ENCODE measurements around the gene CDH20. TPM values are rescaled to one million over a fixed set of nuclear protein-coding genes. Genes with fewer than 3 reads are reported as not detected.

The CDH20 gene
- total RNA-seq, 4 donors from 2014 or later = 5.9 TPM; not detected in 3

DNA sequence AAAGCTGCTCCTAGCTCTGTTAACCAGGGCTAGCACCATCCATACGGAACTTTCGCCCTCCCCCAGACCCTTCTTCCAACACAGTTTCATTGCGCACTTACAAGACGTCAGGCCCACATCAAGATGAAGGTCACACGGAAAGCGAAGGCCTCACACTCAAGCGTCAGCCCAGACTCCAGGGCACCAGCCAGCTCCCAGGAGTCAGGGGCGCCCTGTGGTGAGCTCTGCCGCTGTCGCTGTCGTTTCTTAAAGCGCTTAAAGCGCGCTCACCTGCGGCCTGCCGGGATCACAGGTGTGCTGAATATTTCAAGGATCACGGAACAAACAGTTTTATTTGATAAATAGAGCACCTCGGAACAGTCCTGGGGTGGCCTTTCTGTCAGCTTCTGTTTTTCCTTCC is 163.1 kb downstream of the CDH20 start:
- Histone ChIP-seq H3K4me1 (no peaks in the 10 kb centered on the region), H3K4me3 (no peak overlapping the region), H3K36me3 (no peaks in the 10 kb centered on the region), H3K27me3 (no peaks in the 10 kb centered on the region), H3K27ac (no peak overlapping the region), H3K9me3 (no peaks in the 10 kb centered on the region)
- intact Hi-C loops (cut with DNase I; ENCODE audit: low total_unique reads) = no loop called here
- TF ChIP-seq, protein P1, sequence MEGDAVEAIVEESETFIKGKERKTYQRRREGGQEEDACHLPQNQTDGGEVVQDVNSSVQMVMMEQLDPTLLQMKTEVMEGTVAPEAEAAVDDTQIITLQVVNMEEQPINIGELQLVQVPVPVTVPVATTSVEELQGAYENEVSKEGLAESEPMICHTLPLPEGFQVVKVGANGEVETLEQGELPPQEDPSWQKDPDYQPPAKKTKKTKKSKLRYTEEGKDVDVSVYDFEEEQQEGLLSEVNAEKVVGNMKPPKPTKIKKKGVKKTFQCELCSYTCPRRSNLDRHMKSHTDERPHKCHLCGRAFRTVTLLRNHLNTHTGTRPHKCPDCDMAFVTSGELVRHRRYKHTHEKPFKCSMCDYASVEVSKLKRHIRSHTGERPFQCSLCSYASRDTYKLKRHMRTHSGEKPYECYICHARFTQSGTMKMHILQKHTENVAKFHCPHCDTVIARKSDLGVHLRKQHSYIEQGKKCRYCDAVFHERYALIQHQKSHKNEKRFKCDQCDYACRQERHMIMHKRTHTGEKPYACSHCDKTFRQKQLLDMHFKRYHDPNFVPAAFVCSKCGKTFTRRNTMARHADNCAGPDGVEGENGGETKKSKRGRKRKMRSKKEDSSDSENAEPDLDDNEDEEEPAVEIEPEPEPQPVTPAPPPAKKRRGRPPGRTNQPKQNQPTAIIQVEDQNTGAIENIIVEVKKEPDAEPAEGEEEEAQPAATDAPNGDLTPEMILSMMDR (IDR thresholded peaks at IDR 0.05) = no peak
- TF ChIP-seq POLR2A (IDR thresholded peaks at IDR 0.05) = no peak
- DNase-seq = no peak

DNA sequence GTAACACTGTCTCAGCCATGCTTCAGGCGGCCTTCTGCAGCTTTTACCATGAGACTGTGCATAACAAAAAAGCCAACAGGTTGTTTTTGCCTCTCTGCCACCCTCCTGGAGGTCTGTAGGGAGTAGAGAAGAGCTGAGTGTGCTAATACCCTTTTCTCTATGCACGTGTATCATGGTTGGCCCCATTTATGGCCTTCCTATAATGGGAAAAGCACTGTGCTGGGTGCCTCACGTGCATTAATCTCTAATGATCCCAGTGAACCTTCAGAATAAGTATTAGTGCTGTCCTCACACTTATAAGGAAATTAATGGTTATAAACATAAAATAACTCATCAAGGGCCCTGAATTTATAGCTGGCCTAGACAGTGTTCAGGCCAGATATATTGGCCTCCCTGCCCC is 164.2 kb downstream of the CDH20 start:
- intact Hi-C loops (cut with DNase I; ENCODE audit: low total_unique reads) = no loop called here
- H3K4me1 ChIP-seq = no peaks in the 10 kb centered on the region
- TF ChIP-seq POLR2A (IDR thresholded peaks at IDR 0.05) = no peak
- TF ChIP-seq, protein P1 (IDR thresholded peaks at IDR 0.05) = no peak
- H3K9me3 ChIP-seq = no peaks in the 10 kb centered on the region
- no peaks in the 10 kb centered on the region for H3K27me3 ChIP-seq
- no peak for DNase-seq
- H3K27ac ChIP-seq = no peak overlapping the region
- no peak overlapping the region for H3K4me3 ChIP-seq
- H3K36me3 ChIP-seq = no peaks in the 10 kb centered on the region

DNA sequence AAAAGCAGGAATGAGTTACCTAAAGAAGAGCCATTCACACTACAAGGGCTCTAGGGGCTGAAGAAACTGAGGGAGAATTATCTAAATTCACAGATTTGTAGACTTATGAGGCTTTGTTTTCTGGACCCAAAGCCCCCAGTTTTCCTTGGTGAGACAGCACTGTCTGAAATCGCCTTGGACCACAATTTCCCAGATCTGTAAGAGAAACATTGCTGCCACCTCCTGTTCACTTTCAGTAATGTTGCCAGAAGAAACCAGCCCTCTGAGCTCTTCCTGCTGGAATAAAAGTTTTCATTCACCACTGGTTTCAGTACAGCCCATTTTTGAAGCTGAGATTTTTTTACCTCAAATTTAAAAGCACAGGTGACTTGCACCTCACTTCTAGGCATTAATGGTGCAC is 169.2 kb downstream of the CDH20 start:
- intact Hi-C loops (cut with DNase I; ENCODE audit: low total_unique reads) = no loop called here
- DNase-seq = peak; percentile 19 to 22
- no peaks in the 10 kb centered on the region for H3K27me3 ChIP-seq
- H3K4me3 ChIP-seq = no peak overlapping the region
- H3K9me3 ChIP-seq = no peaks in the 10 kb centered on the region
- H3K36me3 ChIP-seq = no peaks in the 10 kb centered on the region
- H3K27ac ChIP-seq = no peak overlapping the region
- TF ChIP-seq, protein P1 (IDR thresholded peaks at IDR 0.05) = peak; percentile 46 to 67 (median 63)
- no peak for TF ChIP-seq POLR2A (IDR thresholded peaks at IDR 0.05)
- no peaks in the 10 kb centered on the region for H3K4me1 ChIP-seq

DNA sequence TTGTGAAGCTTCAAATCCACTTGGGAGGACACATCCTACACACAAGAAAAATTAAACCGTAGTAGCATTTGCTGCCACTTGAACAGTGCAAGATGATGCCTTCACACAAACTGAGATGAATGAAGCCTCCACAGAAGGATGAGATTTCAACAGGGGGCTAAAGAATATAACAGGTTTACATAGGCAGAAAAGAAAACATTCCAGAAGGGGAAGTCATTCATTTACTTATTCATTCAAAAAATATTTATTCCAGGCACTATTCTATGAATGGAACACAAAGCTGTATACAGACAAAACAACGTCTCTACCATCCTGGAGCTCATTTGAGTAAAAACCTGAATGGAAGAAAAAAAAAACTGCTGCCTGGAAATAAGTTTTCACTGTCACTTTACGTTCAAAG is 170.5 kb downstream of the CDH20 start:
- H3K4me1 ChIP-seq = no peaks in the 10 kb centered on the region
- TF ChIP-seq POLR2A (IDR thresholded peaks at IDR 0.05) = no peak
- TF ChIP-seq, protein P1 (IDR thresholded peaks at IDR 0.05) = no peak
- H3K36me3 ChIP-seq = no peaks in the 10 kb centered on the region
- H3K4me3 ChIP-seq = no peak overlapping the region
- intact Hi-C loops (cut with DNase I; ENCODE audit: low total_unique reads) = no loop called here
- H3K27me3 ChIP-seq = no peaks in the 10 kb centered on the region
- no peak for DNase-seq
- no peak overlapping the region for H3K27ac ChIP-seq
- no peaks in the 10 kb centered on the region for H3K9me3 ChIP-seq

DNA sequence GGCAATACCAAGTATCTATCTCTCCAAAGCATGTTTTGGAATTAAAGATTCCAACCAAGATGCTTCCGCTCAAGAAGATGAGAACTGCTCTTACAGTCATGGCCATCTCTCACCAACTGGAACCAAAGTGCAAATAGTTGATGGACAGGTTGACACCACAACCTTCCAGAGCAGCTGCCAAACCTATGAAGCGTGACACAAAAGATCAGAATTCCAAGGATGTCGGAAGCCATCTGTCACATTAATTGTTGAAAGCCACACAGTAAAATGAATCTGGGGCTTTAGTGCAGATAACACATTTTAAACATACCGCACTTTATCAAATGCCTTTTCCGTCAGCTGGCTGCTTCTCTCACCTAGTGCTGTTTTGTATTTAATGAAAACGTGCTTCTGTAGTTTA is 195.7 kb downstream of the CDH20 start:
- Histone ChIP-seq H3K9me3 (no peaks in the 10 kb centered on the region), H3K4me3 (no peak overlapping the region), H3K27ac (no peak overlapping the region), H3K27me3 (no peaks in the 10 kb centered on the region), H3K4me1 (no peaks in the 10 kb centered on the region), H3K36me3 (no peaks in the 10 kb centered on the region)
- DNase-seq = no peak
- TF ChIP-seq POLR2A (IDR thresholded peaks at IDR 0.05) = no peak
- TF ChIP-seq, protein P1 (IDR thresholded peaks at IDR 0.05) = no peak
- intact Hi-C loops (cut with DNase I; ENCODE audit: low total_unique reads) = no loop called here

Measured in uterus (tissue), 4 donors.